GM12874 (cell line): Measurements from ENCODE around the gene ITPRID2.

Experiments used
- CTCF ChIP-seq: IDR thresholded peaks from 2 replicates; pipeline ENCODE4 v1.5.1; 2011; ENCODE audit warnings: low read depth, mild to moderate bottlenecking, control low read depth, low read length, moderate library complexity; ENCODE audit not compliant: insufficient read depth

ITPRID2 gene

GRCh38 chr2:181944914-181945291 is 53.4 kb downstream of the ITPRID2 start:
- no peak for TF ChIP-seq CTCF

GRCh38 chr2:181946444-181947127 is 55.1 kb downstream of the ITPRID2 start:
- TF ChIP-seq CTCF: no peak

- TF ChIP-seq CTCF: no peak
Measured at GRCh38 chr2:181947273-181947672, 55.7 kb downstream of the ITPRID2 start.

- TF ChIP-seq CTCF: no peak
Measured at GRCh38 chr2:181948227-181948626, 56.7 kb downstream of the ITPRID2 start.

GRCh38 chr2:181949047-181949446 is 57.5 kb downstream of the ITPRID2 start:
- no peak for TF ChIP-seq CTCF

- no peak for TF ChIP-seq CTCF
Measured at GRCh38 chr2:181952404-181953226, 61.1 kb downstream of the ITPRID2 start.

GRCh38 chr2:181953881-181954537 is 62.5 kb downstream of the ITPRID2 start:
- peak; percentile 66 for TF ChIP-seq CTCF
